Measurements from ENCODE around the gene CDH26.
"Not testable (repeated sequence)": the region's sequence is repeated elsewhere in the genome, so short reads cannot be mapped to it uniquely, and the experiment has no call there.

CDH26 gene

DNA sequence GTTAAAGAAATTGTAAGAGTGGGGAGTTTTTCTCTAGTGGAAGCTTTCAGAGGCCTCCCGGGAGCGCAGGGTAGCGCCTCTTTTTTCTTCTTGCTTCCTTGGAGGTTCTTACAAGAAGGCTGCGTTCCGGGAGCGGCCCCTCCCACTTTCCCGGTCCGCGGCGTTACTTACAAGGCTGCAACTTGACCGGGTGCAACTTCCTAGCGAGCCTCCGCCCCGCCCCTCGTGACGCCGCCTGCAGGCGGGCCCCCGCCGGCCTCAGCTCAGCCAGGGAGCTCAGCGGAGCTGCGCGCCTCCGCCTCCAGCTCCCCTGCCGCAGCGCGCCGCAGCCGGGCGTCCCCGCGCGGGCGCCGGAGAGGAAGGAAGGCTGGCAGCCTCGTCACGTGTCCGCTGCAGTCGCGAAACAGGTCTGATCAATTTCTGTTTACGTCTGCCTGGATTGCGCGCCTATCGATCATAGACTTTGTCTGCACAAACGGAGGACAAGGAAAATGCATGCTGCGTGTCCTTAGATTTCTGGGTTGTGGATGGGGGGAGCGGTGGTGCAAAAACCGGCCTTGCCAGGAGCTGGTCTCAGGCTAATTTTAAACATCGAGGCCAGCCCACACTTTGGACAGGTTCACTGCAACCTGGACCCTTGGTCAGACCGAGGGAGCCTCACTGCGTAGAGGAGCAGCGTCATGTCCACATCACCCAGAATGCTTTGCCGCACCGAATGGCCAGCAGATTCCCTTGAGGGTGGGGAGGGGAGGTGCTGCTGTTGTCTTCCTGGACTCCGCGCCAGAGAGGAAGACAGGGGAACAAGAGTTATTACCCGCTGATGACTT, 17.9 kb upstream of the CDH26 start, which contains the start of the genes FAM217B and PPP1R3D:
Gene FAM217B (plus strand): TSS at position 261 of the 827 bp plus-strand sequence. CDS start 3,555 bp downstream, outside the sequence.
Gene PPP1R3D (minus strand): TSS at position 177 of the 827 bp plus-strand sequence. CDS start 374 bp downstream, outside the sequence.
- DNase-seq (ENCODE audit: insufficient read length, low spot score), result peak; percentile 99
- FAIRE-seq, result peak; percentile 100

DNA sequence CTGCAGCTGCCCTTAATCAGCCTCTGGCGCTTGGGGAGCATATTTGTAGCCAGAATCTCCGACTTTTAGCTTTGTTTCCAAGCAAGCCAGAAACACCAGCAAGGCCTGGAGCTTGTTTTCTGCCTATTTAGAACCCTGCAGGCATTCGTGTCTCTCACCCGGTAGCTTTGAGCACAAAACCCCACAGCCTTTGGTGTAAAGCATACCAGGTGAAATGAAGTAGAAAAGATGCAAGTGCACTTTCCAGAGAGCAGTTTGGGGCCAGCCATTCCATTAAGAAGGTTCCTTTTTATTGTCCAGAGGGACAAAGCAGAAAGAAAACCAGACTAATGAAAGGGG, 17.3 kb upstream of the CDH26 start:
- DNase-seq (ENCODE audit: insufficient read length, low spot score) (no peak), FAIRE-seq (no peak)

DNA sequence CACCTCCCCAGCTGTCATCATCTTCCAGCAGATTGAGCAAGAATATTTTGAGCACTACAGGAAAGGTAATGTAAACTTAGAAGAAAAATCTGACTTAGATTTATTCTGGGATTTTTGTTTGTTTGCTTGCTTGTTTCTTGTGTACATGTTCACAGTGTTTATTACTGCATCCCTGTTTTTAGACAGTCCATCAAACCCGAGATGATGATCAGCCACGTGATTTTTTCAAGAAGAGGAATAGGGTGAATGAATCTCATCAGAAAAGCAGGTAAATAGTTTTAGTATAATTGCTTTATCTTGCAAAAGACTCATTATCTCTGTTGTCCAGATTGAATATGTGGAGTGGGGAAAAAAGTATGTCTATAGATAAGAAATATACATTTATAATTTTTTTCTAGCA, 16.0 kb upstream of the CDH26 start:
- FAIRE-seq, result no peak

DNA sequence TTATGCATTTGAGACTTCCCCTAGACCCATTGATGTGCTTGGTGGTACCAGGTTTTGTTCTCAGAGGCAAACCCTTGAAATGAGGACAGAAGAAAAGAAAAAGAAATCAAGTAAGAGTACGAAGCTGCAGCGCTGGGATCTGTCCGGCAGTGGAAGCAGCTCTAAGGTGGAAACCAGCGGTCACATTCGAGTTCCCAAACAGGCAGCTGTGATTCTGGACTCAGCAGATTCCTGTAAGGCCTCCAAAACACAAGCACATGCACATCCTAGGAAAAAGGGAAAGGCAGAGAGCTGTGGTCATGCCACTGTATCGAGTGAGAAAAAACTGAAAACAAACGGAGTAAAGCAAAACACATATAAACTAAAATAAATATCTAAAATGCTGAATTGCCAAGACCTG, 13.5 kb upstream of the CDH26 start:
- no peak for FAIRE-seq
- no peak for DNase-seq (ENCODE audit: insufficient read length, low spot score)

More for the DNA sequence above, 16.0 kb upstream of the CDH26 start:
- DNase-seq (ENCODE audit: insufficient read length, low spot score), result no peak

DNA sequence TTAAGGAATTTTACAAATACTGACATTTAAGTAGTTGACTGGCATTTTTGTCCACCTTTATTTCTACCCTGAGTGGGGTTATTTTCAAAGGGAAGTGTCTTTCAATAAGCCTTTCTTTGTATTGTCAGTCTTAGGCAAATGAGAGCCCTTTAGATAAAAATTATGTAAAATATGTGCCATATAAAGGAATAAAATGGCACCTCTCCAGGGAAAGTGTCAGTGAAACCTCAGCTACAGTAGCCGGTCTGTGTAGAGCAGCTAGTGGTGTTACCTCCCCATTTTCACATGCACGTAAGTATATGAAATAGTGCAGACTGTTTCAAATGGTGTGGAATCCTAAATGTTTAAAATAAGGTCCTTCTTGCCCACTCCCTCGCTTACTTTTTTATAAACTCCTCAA, 13.0 kb upstream of the CDH26 start:
- no peak for FAIRE-seq

DNA sequence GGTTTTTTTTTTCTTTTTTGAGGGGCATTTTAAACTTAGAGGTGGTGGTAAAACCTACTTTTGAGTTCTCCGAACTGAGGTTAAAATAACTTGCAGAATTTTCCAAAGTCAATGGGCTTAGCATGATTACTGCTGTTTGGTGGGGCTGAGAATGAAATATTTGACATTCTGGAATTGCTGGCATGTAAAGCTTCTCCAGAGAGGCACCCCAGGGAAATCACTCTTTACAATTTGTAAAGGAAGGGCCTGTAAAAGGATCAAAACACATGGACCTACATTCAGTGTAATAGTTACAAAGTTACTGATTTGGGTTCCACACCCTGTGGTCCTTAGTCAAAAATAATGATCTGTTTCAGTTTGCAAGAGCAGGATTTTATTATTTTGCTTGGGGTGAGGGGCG, 12.5 kb upstream of the CDH26 start:
- DNase-seq (ENCODE audit: insufficient read length, low spot score), result no peak
- no peak for FAIRE-seq

More for the DNA sequence above, 13.0 kb upstream of the CDH26 start:
- DNase-seq (ENCODE audit: insufficient read length, low spot score), result no peak

DNA sequence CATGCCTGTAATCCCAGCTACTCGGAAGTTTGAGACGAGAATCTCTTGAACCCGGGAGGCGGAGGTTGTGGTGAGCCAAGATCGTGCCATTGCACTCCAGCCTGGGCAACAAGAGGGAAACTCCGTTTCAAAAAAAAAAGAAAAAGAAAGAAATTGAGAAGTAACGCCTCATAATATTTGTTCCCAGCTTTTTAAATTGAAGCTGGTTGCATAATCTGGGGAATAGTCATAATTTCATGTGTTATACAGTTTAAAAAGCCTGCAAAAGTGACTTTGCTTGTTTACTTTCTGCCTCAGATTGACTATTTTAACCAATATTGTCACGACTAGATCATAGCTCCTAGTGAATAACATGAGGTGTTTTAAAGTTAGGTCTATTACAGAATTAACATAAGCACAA, 10.8 kb upstream of the CDH26 start:
- FAIRE-seq, result no peak

DNA sequence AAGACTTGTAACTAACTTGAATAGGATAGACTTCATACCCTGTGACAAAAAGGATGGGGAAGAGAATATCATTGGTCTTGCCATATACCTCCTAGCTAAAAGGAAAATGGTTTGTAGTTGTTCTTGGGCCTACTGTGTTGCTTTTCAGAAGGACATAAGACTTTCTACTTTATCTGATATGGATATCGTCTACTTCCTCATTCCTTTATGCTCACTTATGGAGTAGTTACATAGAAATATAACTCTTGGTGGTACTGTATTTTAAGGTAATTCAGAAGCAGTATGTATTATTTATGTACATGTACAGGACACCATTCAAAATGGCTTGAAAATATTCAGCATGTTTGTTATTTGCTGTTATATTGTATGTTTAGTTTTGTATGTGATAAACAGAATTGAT, 10.0 kb upstream of the CDH26 start:
- DNase-seq (ENCODE audit: insufficient read length, low spot score), result no peak
- peak; percentile 68 for FAIRE-seq

More for the DNA sequence above, 10.8 kb upstream of the CDH26 start:
- DNase-seq (ENCODE audit: insufficient read length, low spot score), result no peak

DNA sequence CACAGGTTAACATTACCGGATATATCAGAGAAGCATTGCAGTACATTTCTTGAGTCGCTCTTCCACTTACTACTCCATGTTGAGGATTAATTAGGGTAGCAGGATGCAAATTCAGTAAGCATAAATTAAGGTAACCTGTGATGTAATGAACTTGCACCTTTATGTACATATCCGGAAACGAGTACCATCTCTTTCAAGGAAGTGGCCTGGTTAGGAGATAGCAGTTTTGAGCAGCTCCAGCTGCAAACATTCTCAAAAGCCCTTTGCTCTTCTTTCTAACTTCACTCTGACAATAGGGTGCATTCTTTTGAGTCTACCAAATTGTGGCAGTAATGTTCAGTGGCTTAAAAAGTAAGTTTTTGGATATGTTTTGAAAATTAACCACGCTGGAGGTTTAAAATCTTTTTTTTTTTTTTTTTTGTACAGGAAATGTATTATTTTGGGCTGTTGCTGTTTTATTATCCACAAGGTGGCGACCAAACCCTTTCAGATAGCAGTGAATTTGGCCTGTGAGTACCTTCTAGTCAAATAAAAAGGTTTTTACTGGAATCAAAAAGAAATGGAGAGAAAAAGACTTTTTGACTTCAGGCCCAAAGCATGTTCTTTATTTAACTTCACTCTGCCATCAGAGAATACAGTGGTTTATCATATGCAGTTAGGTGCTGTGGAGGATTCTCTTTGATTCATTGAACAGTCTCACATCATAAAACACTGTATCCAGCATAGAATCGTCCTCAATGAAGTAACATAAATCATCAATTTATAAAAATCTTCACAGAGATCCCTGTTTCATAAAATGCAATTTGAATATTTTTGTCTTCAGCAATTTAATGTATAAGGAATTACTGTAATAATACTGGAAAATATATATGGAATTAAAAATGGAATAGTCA, 9.1 kb upstream of the CDH26 start:
- DNase-seq (ENCODE audit: insufficient read length, low spot score), result peak; percentile 61
- no peak for FAIRE-seq

DNA sequence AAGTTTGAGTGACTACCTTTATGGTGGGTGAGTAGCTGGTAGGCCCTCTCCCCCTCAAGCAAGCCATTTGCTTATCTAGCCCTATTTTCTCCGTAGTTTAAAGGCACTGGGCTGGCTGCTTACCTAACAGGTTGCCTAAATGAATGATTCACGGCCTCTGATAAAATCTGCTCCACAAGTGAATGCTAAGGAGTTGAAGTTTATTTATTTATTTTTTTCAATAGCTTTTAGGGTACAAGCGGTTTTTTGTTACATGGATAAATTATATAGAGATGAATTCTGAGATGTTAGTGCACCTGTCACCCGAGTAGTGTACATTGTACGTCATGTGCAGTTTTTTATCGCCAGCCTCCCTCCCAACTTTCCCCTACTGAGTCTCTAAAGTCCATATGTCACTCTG, 8.3 kb upstream of the CDH26 start:
- FAIRE-seq (peak; percentile 28), DNase-seq (ENCODE audit: insufficient read length, low spot score) (no peak)

DNA sequence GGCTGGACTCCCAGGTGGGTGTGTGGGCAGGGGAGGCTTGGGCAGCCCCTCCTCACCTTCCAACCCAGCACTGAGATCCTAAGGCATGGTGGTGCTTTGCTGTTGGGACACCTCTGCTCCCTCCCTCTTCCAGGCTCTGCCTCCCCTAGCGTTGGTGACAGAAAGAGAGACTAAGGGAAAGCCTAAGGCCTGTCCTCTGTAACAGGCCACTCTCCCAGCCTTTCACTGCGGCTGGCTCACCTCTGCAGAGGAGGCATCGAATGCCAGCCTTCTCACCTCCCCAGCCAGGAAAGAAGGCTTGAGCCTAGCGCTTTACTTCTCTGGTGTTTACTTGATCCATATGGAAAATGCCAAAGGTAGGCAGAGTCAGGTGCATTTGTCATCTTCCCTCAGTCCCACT, 3.5 kb upstream of the CDH26 start:
- FAIRE-seq, result peak; percentile 52

DNA sequence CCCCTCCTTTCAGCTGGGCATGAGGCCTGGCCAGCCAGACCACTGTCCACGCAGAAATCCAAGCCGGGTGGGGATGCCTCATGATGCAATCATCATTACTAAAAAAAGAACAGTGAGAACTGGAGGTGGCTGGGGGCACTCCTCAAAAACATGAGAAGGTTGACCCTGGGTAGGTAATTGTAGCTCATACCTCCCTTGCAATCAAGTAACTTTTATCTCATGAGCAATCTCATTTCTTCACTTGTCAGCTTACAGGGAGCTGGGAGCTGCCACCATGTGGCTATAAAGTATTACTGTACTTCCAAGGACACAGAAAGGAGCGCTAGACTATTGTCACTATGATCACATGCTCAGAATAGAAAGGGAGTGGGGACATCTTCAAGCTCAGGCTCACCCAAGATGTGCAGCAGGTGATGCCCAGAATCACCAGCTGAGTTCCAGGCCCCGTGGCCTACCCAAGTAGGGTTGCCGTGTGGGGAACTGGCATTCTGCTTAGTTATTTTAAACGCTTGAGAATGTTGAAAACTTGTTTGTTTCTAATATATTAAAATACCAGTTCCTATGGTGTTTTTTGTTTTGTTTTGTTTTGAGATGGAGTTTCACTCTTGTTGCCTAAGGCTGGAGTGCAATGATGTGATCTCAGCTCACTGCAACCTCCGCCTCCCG, 3.0 kb upstream of the CDH26 start:
- FAIRE-seq (peak; percentile 74), DNase-seq (ENCODE audit: insufficient read length, low spot score) (peak; percentile 61)

More for the DNA sequence above, 3.5 kb upstream of the CDH26 start:
- DNase-seq (ENCODE audit: insufficient read length, low spot score), result no peak

DNA sequence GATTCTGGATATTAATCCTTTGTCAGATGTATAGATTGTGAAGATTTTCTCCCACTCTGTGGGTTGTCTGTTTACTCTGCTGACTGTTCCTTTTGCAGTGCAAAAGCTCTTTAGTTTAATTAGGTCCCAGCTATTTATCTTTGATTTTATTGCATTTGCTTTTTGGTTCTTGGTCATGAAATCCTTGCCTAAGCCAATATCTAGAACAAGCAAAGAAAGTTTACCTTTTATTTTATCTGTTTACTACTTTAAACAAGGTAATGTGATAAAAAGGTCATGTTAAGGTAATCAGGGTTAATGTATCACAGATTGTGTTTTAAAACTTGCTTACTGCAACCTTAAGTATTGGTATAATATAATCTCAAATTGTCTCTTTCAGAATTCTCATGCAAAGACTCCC, 655 bp upstream of the CDH26 start:
- not testable (repeated sequence) for FAIRE-seq; DNase-seq (ENCODE audit: insufficient read length, low spot score)

DNA sequence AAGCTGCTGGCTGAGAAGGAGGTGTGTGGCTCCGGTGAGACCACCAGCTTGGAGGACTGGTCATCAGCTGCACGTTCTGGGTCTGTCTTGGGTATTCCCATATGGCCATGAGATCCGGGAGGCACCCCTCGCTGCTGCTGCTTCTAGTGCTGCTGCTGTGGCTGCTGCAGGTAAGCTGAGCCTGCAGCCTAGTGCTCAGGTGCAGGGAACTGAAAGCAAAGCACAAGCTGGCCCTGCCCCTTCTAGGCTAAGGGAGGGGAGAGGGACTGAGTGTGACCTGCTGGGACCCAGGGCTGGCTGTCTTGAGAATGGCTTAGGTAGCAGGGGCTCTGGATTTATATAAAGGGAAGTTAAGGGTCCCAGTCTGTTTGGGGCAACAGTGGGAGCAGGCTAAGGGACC, 403 bp downstream of the CDH26 start:
- FAIRE-seq, result peak; percentile 80
- DNase-seq (ENCODE audit: insufficient read length, low spot score), result no peak

DNA sequence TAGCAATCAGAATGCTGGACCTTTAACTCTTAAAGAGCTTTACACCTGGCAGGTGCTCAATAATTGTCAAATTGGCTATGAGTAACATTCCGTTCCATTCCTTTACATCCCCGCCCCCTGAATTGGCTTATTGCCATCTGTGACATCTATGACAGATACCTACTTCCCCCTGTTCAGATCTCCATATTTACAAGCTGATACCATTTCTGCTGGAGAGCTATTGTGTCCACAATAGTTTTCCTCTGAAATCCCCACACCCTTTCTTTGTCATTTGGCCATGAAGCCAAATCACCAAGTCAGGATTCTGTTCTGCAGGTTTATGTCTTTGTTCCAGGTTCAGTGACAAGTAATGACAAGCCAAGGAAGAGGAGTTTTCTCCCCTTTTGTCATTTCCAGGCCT, 3.2 kb downstream of the CDH26 start:
- no peak for FAIRE-seq
- no peak for DNase-seq (ENCODE audit: insufficient read length, low spot score)

DNA sequence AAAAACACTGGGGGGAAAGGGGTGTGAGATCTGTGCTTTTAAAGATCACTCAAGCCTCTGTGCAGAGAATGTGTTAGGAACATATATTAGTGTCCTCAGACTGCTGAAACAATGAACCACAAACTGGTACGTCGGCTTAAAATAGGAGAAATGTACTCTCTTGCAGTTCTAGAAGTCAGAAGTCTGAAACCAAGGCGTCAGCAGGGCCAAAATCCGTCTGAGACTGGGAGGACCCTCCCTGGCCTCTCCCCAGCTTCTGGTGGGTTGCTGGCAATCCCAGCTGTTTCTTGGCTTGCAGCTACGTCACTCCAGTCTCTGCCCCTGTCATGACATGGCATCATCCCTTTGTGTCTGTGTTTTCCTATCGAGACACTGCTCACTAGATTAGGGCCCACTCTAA, 3.9 kb downstream of the CDH26 start:
- peak; percentile 42 for FAIRE-seq
- no peak for DNase-seq (ENCODE audit: insufficient read length, low spot score)

DNA sequence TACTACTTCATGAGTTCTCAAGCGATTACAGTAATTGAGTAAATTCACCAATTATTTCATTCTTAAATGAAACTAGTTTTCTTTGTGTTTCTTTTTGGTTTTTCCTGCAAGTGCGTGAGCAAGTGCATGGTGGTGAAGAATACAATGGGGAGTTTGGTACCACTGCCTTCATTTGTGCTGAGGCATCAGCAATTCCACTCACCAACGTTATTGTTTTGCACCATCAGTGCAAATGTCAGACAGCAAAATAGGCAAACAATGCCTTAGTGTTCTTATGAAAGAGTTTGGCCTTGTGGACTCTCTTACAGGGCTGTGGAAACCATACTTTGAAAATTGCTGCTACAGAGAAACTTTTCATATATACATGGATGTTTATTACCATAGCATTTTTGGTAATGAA, 8.2 kb downstream of the CDH26 start:
- FAIRE-seq, result peak; percentile 90
- no peak for DNase-seq (ENCODE audit: insufficient read length, low spot score)

DNA sequence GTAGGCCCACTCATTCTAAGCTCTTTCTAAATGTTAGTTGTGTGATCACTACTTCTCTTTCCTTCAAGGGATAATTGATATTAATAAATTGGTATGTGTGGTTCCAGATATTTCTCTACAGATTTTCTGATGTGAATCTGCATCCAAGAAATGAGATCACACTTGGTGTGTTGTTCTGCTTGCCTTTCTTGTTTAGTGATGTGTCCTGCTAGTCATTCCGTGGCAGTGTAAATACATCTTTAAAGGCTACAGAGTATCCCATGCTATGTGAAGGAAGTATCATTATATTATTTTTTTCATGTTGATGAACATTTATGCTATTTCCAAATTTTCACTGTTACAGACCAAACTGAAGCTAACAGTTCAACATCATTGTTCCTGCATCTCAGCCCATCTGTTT, 13.2 kb downstream of the CDH26 start:
- FAIRE-seq (peak; percentile 55), DNase-seq (ENCODE audit: insufficient read length, low spot score) (no peak)

DNA sequence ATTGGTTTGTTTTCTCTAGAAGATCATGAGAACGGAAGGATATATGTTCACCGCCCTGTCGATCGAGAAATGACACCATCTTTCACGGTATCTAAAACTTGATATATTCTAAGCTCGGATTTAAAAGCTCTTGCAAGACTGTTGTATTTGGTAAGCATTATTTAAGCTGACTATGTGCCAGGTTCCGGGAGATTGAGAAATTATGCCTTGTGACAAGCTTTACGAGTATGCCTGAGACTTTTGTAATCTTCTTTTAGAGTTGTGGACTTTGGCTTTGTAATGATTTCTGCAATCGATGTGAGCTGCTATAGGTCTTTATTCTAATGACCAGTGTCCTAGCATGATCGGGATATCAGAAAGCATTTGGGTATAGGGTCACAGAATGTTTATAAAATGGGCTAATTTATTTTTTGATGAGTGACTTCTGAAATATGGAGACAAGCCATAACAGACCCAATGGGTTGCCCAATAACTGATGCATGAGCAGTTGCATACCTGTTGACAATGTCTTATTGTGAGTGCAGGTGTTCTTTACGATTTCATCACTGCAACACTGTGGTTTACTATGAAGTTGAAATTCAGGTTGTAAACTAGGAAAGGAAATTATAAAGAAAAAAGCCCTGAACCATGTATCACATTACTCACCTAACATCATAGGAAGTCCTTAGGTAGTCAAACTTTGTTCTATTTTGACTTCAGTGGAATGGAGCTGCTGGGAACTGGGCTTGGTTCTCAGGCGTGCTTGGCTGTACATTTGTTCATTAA, 14.0 kb downstream of the CDH26 start:
- DNase-seq (ENCODE audit: insufficient read length, low spot score) (no peak), FAIRE-seq (no peak)

DNA sequence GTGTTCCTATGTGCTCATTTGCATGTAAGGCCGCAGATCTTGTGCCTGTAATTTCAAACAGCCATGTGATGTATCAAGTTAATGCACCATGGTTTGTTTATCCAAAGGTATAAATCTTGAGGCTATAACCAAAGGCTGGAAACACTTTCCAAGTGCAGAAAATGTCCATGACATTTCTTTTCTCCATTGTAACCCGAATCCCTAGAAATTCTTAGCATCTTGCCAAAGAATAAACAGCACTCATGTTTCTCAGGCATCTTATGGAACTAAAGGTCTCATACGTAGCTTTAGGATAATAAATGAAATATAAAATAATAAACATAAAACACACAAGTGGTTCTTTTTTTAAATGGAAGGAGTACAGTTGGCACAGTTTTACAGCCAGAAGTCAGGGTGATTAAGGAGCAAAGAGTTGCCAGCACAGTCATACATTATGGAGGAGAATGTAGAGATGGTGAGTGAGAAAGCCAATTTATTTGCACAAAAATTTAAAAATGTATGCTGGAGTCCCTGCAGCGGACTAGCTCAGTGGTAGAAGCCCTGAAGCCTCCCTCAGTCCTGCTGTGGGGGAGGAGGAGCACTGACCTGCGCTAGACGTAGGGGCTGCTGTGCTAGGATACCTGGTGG, 18.0 kb downstream of the CDH26 start:
- FAIRE-seq (peak; percentile 4), DNase-seq (ENCODE audit: insufficient read length, low spot score) (no peak)
